GM23338 (cell line): ENCODE results near the gene DNTTIP2. TPM values are rescaled to one million over a fixed set of nuclear protein-coding genes. Genes with fewer than 3 reads are reported as not detected.

Experiments used
- CREB1 ChIP-seq: fragments of 250-450 bp; sonication (Bioruptor Pico); IDR thresholded peaks from 2 replicates; pipeline ENCODE4 v1.5.0; 2020; ENCODE audit warnings: low read depth, mild to moderate bottlenecking, moderate library complexity
- ETS1 ChIP-seq: IDR thresholded peaks from 2 replicates; pipeline ENCODE4 v1.6.1; 2016; ENCODE audit warnings: antibody characterized with exemption
- EZH2phosphoT487 ChIP-seq: fragments of 200-600 bp; sonication (generic); IDR thresholded peaks from one replicate; pipeline ENCODE4 v1.8.1; 2018; ENCODE audit warnings: antibody characterized with exemption; ENCODE audit not compliant: unreplicated experiment
- REST ChIP-seq: IDR thresholded peaks from one replicate; pipeline ENCODE4 v1.6.1; 2018; ENCODE audit warnings: antibody characterized with exemption; ENCODE audit not compliant: unreplicated experiment
- STAT1 ChIP-seq: IDR thresholded peaks from one replicate; pipeline ENCODE4 v1.6.1; 2016; ENCODE audit warnings: antibody characterized with exemption; ENCODE audit not compliant: unreplicated experiment
- ZNF462 ChIP-seq: fragments of 250-450 bp; sonication (Bioruptor Pico); IDR thresholded peaks from 2 replicates; pipeline ENCODE4 v1.5.0; 2020; ENCODE audit warnings: mild to moderate bottlenecking, moderate library complexity
- polyA plus RNA-seq: library from polyadenylated mRNA; unstranded; fragments of >200 nt; fragmentation: Nextera tagmentation; extraction: Ambion mirVana; gene quantifications from 2 replicates; pipeline ENCODE4 v1.2.1, GENCODE V29; 2016
- total RNA-seq: library from RNA; depleted of rRNA; stranded (reverse); fragments of >200 nt; shearing (Covaris generic); gene quantifications from 2 replicates; pipeline ENCODE4 v1.2.3, GENCODE V29; 2014

The DNTTIP2 gene
- total and polyA plus RNA-seq, 2 experiments from 2014 or later, result 48.1 to 91.3 TPM

GRCh38 chr1:93839753-93840152, 39.3 kb downstream of the DNTTIP2 start (continued):
- no peak for TF ChIP-seq REST
- TF ChIP-seq ZNF462 (CRISPR knock-in tag), result no peak
- no peak for TF ChIP-seq EZH2phosphoT487
- TF ChIP-seq STAT1, result no peak
- no peak for TF ChIP-seq CREB1 (CRISPR knock-in tag)
- TF ChIP-seq ETS1, result no peak
